Measurements from ENCODE around the gene SLC25A45.

SLC25A45 gene

GRCh38 chr11:65381716-65382032 lies 772 bp downstream of the SLC25A45 start:
- H3K4me3 ChIP-seq (ENCODE audit: low read depth, low read length) = peak overlapping the region; percentile 53
- no peak for TF ChIP-seq CTCF (IDR thresholded peaks at IDR 0.05; ENCODE audit: low read depth, low read length)

- no peak for TF ChIP-seq CTCF (IDR thresholded peaks at IDR 0.05; ENCODE audit: low read depth, low read length)
These were observed 1.9 kb downstream of the SLC25A45 start for GRCh38 chr11:65380460-65381119.

GRCh38 chr11:65379698-65380459 lies 2.6 kb downstream of the SLC25A45 start:
- TF ChIP-seq CTCF (IDR thresholded peaks at IDR 0.05; ENCODE audit: low read depth, low read length) = no peak
- H3K4me3 ChIP-seq (ENCODE audit: low read depth, low read length) = no peak overlapping the region

More at GRCh38 chr11:65380460-65381119, 1.9 kb downstream of the SLC25A45 start:
- no peak overlapping the region for H3K4me3 ChIP-seq (ENCODE audit: low read depth, low read length)

- TF ChIP-seq CTCF (IDR thresholded peaks at IDR 0.05; ENCODE audit: low read depth, low read length) = no peak
- no peak overlapping the region for H3K4me3 ChIP-seq (ENCODE audit: low read depth, low read length)
These were observed 3.4 kb downstream of the SLC25A45 start for GRCh38 chr11:65378928-65379638.

- H3K4me3 ChIP-seq (ENCODE audit: low read depth, low read length) = no peak overlapping the region
- TF ChIP-seq CTCF (IDR thresholded peaks at IDR 0.05; ENCODE audit: low read depth, low read length) = no peak
These were observed 4.1 kb downstream of the SLC25A45 start for GRCh38 chr11:65378208-65378927.

GRCh38 chr11:65377777-65378176 lies 4.7 kb downstream of the SLC25A45 start:
- H3K4me3 ChIP-seq (ENCODE audit: low read depth, low read length) = no peak overlapping the region
- no peak for TF ChIP-seq CTCF (IDR thresholded peaks at IDR 0.05; ENCODE audit: low read depth, low read length)

Data from WI38 (cell line).